ENCODE measurements around the gene DAZL.
"Not testable (repeated sequence)": the region's sequence is repeated elsewhere in the genome, so short reads cannot be mapped to it uniquely, and the experiment has no call there.

Gene DAZL

GRCh38 chr3:16633948-16634347 lies 28.7 kb upstream of the DAZL start:
- Histone ChIP-seq H3K4me3 (ENCODE audit: low read length) (no peak overlapping the region), H3K9ac (ENCODE audit: low read length) (no peak overlapping the region), H3K27me3 (ENCODE audit: insufficient read depth, low read length, poor library complexity) (no peaks in the 10 kb centered on the region), H3K4me1 (ENCODE audit: control insufficient read depth, low read depth, low read length) (no peaks in the 10 kb centered on the region), H3K4ac (ENCODE audit: low read depth, low read length) (no peak overlapping the region), H2BK15ac (replicated peaks; ENCODE audit: low read depth) (no peak overlapping the region), H3K23ac (ENCODE audit: low read length) (no peak overlapping the region), H3K27ac (ENCODE audit: low read depth, low read length) (no peak overlapping the region), H2BK120ac (ENCODE audit: low read depth, low read length) (no peak overlapping the region), H3K56ac (ENCODE audit: low read length) (no peak overlapping the region), H2AK5ac (ENCODE audit: low read length) (no peak overlapping the region), H3K79me2 (ENCODE audit: control insufficient read depth, insufficient read depth, low read length) (no peaks in the 10 kb centered on the region), H3K36me3 (ENCODE audit: control insufficient read depth, insufficient read depth, low read length) (no peaks in the 10 kb centered on the region), H3K79me1 (ENCODE audit: low read length) (no peaks in the 10 kb centered on the region), H4K8ac (ENCODE audit: low read depth, low read length) (no peak overlapping the region), H2BK5ac (ENCODE audit: low read length) (no peak overlapping the region), H3K4me2 (ENCODE audit: low read length) (no peak overlapping the region), H4K5ac (ENCODE audit: low read length) (no peak overlapping the region), H3K18ac (ENCODE audit: low read length) (no peak overlapping the region)
- no CpG with 5 or more reads among the region's 3 CpGs for whole genome bisulfite sequencing (ENCODE audit: extremely low coverage, insufficient coverage, low lambda C conversion rate)
- DNase-seq, result no peak

GRCh38 chr3:16632395-16632794 lies 27.2 kb upstream of the DAZL start:
- Histone ChIP-seq H3K4me1 (ENCODE audit: control insufficient read depth, low read depth, low read length) (no peaks in the 10 kb centered on the region), H3K56ac (ENCODE audit: low read length) (no peak overlapping the region), H3K4ac (ENCODE audit: low read depth, low read length) (no peak overlapping the region), H3K18ac (ENCODE audit: low read length) (no peak overlapping the region), H2AK5ac (ENCODE audit: low read length) (no peak overlapping the region), H3K79me1 (ENCODE audit: low read length) (no peaks in the 10 kb centered on the region), H3K23ac (ENCODE audit: low read length) (no peak overlapping the region), H3K4me3 (ENCODE audit: low read length) (no peak overlapping the region), H4K8ac (ENCODE audit: low read depth, low read length) (no peak overlapping the region), H3K4me2 (ENCODE audit: low read length) (no peak overlapping the region), H3K27ac (ENCODE audit: low read depth, low read length) (no peak overlapping the region), H2BK120ac (ENCODE audit: low read depth, low read length) (no peak overlapping the region), H3K27me3 (ENCODE audit: insufficient read depth, low read length, poor library complexity) (no peaks in the 10 kb centered on the region), H3K79me2 (ENCODE audit: control insufficient read depth, insufficient read depth, low read length) (no peaks in the 10 kb centered on the region), H2BK15ac (replicated peaks; ENCODE audit: low read depth) (no peak overlapping the region), H4K5ac (ENCODE audit: low read length) (no peak overlapping the region), H3K36me3 (ENCODE audit: control insufficient read depth, insufficient read depth, low read length) (no peaks in the 10 kb centered on the region), H2BK5ac (ENCODE audit: low read length) (no peak overlapping the region), H3K9ac (ENCODE audit: low read length) (no peak overlapping the region)
- no CpG with 5 or more reads among the region's 2 CpGs for WGBS (ENCODE audit: extremely low coverage, insufficient coverage, low lambda C conversion rate)
- DNase-seq, result no peak

- Histone ChIP-seq H3K79me1 (ENCODE audit: low read length) (no peaks in the 10 kb centered on the region), H3K27ac (ENCODE audit: low read depth, low read length) (no peak overlapping the region), H4K8ac (ENCODE audit: low read depth, low read length) (no peak overlapping the region), H3K27me3 (ENCODE audit: insufficient read depth, low read length, poor library complexity) (no peaks in the 10 kb centered on the region), H3K79me2 (ENCODE audit: control insufficient read depth, insufficient read depth, low read length) (no peaks in the 10 kb centered on the region), H3K4me2 (ENCODE audit: low read length) (no peak overlapping the region), H2BK120ac (ENCODE audit: low read depth, low read length) (no peak overlapping the region), H3K36me3 (ENCODE audit: control insufficient read depth, insufficient read depth, low read length) (no peaks in the 10 kb centered on the region), H3K4me3 (ENCODE audit: low read length) (no peak overlapping the region), H3K23ac (ENCODE audit: low read length) (no peak overlapping the region), H3K9ac (ENCODE audit: low read length) (no peak overlapping the region), H3K56ac (ENCODE audit: low read length) (no peak overlapping the region), H3K18ac (ENCODE audit: low read length) (no peak overlapping the region), H3K4me1 (ENCODE audit: control insufficient read depth, low read depth, low read length) (no peaks in the 10 kb centered on the region), H4K5ac (ENCODE audit: low read length) (no peak overlapping the region), H3K4ac (ENCODE audit: low read depth, low read length) (no peak overlapping the region), H2BK15ac (replicated peaks; ENCODE audit: low read depth) (no peak overlapping the region), H2AK5ac (ENCODE audit: low read length) (no peak overlapping the region), H2BK5ac (ENCODE audit: low read length) (no peak overlapping the region)
- DNase-seq, result no peak
Measured at GRCh38 chr3:16618721-16619120, 13.5 kb upstream of the DAZL start.

- DNase-seq; H2BK15ac ChIP-seq (replicated peaks; ENCODE audit: low read depth); H3K18ac ChIP-seq (ENCODE audit: low read length); H3K4me3 ChIP-seq (ENCODE audit: low read length); H3K79me1 ChIP-seq (ENCODE audit: low read length); H3K4me2 ChIP-seq (ENCODE audit: low read length); H2AK5ac ChIP-seq (ENCODE audit: low read length); H3K23ac ChIP-seq (ENCODE audit: low read length); H3K36me3 ChIP-seq (ENCODE audit: control insufficient read depth, insufficient read depth, low read length); H4K5ac ChIP-seq (ENCODE audit: low read length); H2BK5ac ChIP-seq (ENCODE audit: low read length); H3K4me1 ChIP-seq (ENCODE audit: control insufficient read depth, low read depth, low read length); H4K8ac ChIP-seq (ENCODE audit: low read depth, low read length); H3K4ac ChIP-seq (ENCODE audit: low read depth, low read length); H3K9ac ChIP-seq (ENCODE audit: low read length); H3K79me2 ChIP-seq (ENCODE audit: control insufficient read depth, insufficient read depth, low read length); H3K27ac ChIP-seq (ENCODE audit: low read depth, low read length); H3K27me3 ChIP-seq (ENCODE audit: insufficient read depth, low read length, poor library complexity); H3K56ac ChIP-seq (ENCODE audit: low read length); H2BK120ac ChIP-seq (ENCODE audit: low read depth, low read length): not testable (repeated sequence)
- WGBS (ENCODE audit: extremely low coverage, insufficient coverage, low lambda C conversion rate), result no CpG with 5 or more reads among the region's 3 CpGs
Measured at GRCh38 chr3:16617155-16617554, 11.9 kb upstream of the DAZL start.

GRCh38 chr3:16616083-16616482 lies 10.9 kb upstream of the DAZL start:
- Histone ChIP-seq H3K27ac (ENCODE audit: low read depth, low read length) (no peak overlapping the region), H3K79me1 (ENCODE audit: low read length) (no peaks in the 10 kb centered on the region), H2BK120ac (ENCODE audit: low read depth, low read length) (no peak overlapping the region), H3K27me3 (ENCODE audit: insufficient read depth, low read length, poor library complexity) (no peaks in the 10 kb centered on the region), H2BK5ac (ENCODE audit: low read length) (no peak overlapping the region), H3K4me3 (ENCODE audit: low read length) (no peak overlapping the region), H3K79me2 (ENCODE audit: control insufficient read depth, insufficient read depth, low read length) (no peaks in the 10 kb centered on the region), H3K9ac (ENCODE audit: low read length) (no peak overlapping the region), H4K8ac (ENCODE audit: low read depth, low read length) (no peak overlapping the region), H3K56ac (ENCODE audit: low read length) (no peak overlapping the region), H3K4me2 (ENCODE audit: low read length) (no peak overlapping the region), H3K23ac (ENCODE audit: low read length) (no peak overlapping the region), H4K5ac (ENCODE audit: low read length) (no peak overlapping the region), H3K36me3 (ENCODE audit: control insufficient read depth, insufficient read depth, low read length) (no peaks in the 10 kb centered on the region), H3K4ac (ENCODE audit: low read depth, low read length) (no peak overlapping the region), H3K4me1 (ENCODE audit: control insufficient read depth, low read depth, low read length) (no peaks in the 10 kb centered on the region), H3K18ac (ENCODE audit: low read length) (no peak overlapping the region), H2BK15ac (replicated peaks; ENCODE audit: low read depth) (no peak overlapping the region), H2AK5ac (ENCODE audit: low read length) (no peak overlapping the region)
- WGBS (ENCODE audit: extremely low coverage, insufficient coverage, low lambda C conversion rate), result no CpG with 5 or more reads among the region's 4 CpGs
- DNase-seq, result no peak

GRCh38 chr3:16614033-16615031 lies 9.1 kb upstream of the DAZL start:
- WGBS (ENCODE audit: extremely low coverage, insufficient coverage, low lambda C conversion rate), result no CpG with 5 or more reads among the region's 6 CpGs
- no peak overlapping the region for H3K4me3 ChIP-seq (ENCODE audit: low read length)
- no peak overlapping the region for H2AK5ac ChIP-seq (ENCODE audit: low read length)
- H4K8ac ChIP-seq (ENCODE audit: low read depth, low read length), result no peak overlapping the region
- no peak overlapping the region for H3K4ac ChIP-seq (ENCODE audit: low read depth, low read length)
- no peak overlapping the region for H3K9ac ChIP-seq (ENCODE audit: low read length)
- no peak overlapping the region for H2BK120ac ChIP-seq (ENCODE audit: low read depth, low read length)
- no peaks in the 10 kb centered on the region for H3K36me3 ChIP-seq (ENCODE audit: control insufficient read depth, insufficient read depth, low read length)
- no peak overlapping the region for H4K5ac ChIP-seq (ENCODE audit: low read length)
- H3K4me1 ChIP-seq (ENCODE audit: control insufficient read depth, low read depth, low read length), result no peaks in the 10 kb centered on the region
- no peak overlapping the region for H3K56ac ChIP-seq (ENCODE audit: low read length)
- no peak overlapping the region for H3K27ac ChIP-seq (ENCODE audit: low read depth, low read length)
- no peaks in the 10 kb centered on the region for H3K27me3 ChIP-seq (ENCODE audit: insufficient read depth, low read length, poor library complexity)
- H3K23ac ChIP-seq (ENCODE audit: low read length), result no peak overlapping the region
- H2BK5ac ChIP-seq (ENCODE audit: low read length), result no peak overlapping the region
- H3K4me2 ChIP-seq (ENCODE audit: low read length), result no peak overlapping the region
- H3K79me2 ChIP-seq (ENCODE audit: control insufficient read depth, insufficient read depth, low read length), result no peaks in the 10 kb centered on the region
- DNase-seq, result no peak
- no peak overlapping the region for H2BK15ac ChIP-seq (replicated peaks; ENCODE audit: low read depth)
- no peaks in the 10 kb centered on the region for H3K79me1 ChIP-seq (ENCODE audit: low read length)
- no peak overlapping the region for H3K18ac ChIP-seq (ENCODE audit: low read length)
